Measurements from ENCODE around the gene SPN.
"Not testable (repeated sequence)": the region's sequence is repeated elsewhere in the genome, so short reads cannot be mapped to it uniquely, and the experiment has no call there.

Gene SPN

DNA sequence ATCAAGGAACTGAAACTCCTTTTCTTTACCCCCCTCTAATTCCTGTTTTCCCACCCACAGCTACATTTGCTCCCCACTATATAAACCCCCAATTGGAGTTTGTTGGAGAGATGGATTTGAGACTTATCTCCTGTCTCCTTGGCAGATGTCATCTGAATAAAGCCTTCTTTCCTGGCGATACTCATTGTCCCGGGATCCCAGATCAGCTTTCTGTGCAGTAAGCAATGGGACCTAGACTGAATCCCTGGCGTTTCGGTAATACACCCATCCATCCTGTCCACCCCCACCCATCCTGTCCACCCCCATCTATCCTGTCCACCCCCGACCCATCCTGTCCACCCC lies 38.1 kb downstream of the SPN start:
- no peak for DNase-seq (ENCODE audit: low read depth)

DNA sequence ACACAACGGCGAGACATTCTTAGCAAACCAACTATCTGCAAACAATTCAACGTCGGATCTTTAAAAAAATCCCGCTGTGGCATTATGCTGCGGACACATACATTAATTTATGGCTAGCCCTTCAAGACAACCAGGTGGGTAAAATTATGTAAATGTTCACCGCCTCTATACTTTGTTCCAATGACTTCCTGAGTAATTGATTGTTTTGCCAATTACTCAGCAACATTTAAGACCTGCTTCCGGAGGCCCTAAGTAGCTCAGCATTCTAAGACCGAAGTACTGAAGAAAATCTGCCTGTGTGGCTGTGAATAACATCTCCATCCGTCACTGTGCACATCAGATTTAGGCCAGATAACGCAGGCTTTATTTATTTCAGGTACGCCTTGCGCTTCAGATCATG lies 39.2 kb downstream of the SPN start:
- no peak for DNase-seq (ENCODE audit: low read depth)

DNA sequence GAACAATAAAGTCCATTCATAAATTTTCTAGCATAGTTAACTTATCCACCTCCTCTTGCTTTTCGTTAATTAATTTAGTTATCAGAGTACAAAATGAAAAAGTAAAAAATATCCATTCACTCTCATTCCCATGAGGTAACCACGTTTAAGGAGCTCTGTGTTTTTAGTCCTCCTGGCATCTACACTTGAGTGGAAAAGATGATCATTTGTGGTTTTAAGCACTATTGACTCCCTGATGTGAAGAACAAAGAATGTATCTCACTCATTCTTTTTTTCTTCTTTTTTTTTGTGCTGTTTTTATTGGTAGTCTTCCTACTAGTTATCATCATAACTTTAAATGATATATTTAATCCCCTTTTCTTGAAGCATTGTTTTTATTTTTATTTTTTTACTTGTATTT lies 42.0 kb downstream of the SPN start:
- DNase-seq (ENCODE audit: low read depth), result no peak

DNA sequence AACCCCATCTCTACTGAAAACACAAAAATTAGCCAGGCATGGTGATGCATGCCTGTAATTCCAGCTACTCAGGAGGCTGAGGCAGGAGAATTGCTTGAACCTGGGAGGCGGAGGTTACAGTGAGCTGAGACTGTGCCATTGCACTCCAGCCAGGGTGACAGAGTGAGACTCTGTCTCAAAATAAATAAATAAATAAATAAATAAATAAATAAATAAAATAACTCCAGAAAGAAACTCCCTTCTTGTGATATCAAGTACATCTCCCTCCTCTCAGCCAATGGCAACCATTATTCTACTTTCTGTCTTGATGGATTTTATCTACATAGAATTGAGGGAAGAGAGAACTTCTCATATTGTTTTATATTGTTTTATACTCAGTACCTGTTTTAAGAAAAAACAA lies 44.1 kb downstream of the SPN start:
- not testable (repeated sequence) for DNase-seq (ENCODE audit: low read depth)

DNA sequence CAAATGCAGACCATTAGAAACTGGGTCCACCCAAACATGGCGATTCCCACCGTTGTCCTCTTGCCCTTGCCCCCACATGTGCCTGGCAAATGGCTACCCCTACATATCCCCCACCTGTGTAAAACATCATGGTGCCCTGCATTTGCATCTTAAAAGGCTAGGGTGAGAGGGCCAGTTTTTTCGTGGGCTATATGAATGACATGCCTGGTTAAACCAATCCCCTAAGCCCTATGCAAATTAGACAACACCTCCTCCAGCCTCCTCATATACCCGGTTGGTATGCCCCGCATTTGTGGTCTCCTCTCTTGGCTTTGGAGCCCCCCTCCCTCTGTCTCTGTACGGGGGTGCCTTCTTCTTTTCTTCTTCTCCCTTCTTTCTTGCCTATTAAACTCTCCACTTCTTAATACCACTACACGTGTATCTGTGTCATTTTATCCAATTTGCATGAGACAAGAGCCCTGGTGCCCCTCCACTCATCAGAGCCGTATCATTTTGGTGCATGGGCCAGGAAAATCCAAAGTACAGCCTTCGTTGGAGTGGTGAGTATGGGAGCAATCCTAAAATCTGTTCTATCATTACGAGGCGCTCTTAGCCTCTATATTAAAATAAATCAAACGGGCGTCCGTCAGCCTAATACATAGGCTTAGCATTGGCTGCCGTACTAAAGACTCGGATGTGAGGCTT lies 46.0 kb downstream of the SPN start:
- no peak for DNase-seq (ENCODE audit: low read depth)

DNA sequence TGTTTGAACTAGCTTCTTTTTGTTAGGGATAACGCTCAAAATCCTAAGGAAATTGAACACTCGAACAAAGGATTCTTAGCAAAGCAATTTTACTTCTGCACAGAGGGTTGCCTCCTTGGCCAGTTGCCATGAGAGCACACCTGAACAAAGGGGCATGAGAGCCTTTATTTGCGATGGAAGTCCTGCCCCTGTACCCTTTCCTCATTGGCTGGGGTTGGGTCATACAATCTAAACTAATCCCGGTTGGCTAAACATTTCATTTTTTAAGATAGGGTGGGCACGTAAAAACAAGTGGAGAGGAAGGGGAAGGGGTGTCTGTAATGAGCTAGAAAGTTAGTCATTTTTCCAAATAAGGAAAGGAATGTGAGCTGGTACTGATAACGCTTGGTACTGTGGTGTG lies 46.6 kb downstream of the SPN start:
- DNase-seq (ENCODE audit: low read depth), result not testable (repeated sequence)

DNA sequence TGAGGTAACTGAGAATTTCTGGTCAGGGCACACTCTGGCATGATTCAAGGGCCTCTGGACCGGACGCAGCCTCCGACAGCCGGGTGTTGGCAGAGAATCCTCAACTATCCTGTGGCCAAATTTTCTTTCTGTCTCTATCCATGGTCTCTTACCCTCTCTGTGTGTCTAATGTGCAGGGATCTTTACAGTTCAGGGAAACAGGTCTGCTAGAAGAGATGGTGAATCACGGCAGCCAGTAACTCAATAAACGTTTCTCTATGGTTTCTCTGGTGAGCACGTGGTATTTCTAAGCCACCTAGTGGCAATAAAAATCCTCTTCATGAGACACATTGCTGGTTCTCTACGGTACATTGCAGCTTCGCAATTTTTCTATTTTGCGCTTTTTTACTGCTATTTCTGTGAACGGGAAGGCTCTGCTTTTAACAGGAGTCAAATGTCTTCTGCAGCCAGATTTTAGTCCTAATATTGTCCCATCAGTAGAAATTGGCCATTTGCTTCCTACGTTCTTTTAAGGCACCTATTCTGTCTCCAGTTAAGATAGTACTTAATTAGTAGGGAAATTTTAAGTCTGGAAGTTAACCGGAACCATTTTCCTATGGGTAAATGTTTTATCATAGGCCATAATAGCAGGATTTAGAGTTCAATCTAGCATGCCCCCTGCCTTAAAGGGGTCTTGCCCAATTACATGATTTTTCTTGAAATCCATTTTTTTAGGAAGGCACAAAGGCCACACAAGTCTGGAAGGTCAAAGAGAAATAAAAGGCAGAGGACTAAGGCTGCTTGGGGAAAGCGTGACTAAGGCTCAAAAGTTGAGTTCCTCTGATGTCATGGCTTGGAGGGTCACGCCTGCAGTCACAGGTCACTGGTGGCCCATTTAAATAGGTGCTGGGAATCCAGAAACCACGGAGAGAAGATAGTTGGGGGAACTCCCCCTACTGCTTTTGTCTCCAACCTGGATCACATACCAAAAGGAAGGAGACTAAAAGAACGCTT lies 47.5 kb downstream of the SPN start:
- DNase-seq (ENCODE audit: low read depth), result peak; percentile 21

DNA sequence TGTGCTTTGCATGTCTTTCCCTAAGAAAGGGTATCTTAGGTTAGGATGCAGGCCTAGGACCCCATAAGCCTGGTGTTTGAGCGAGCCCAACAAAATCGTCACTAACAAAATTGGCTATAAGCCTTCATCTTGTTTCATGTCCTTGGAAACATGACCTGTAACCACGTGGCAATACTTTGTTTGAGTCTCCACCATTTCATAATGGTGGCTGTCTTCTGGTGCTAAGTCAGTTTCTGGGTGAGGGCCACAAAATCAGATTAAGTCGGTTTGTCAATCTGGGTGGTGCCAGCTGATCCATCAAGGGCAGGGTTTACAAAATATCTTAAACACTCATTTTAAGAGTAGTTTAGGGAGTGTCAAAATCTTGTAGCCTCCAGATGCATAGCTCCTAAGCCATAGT lies 49.8 kb downstream of the SPN start:
- DNase-seq (ENCODE audit: low read depth), result no peak

DNA sequence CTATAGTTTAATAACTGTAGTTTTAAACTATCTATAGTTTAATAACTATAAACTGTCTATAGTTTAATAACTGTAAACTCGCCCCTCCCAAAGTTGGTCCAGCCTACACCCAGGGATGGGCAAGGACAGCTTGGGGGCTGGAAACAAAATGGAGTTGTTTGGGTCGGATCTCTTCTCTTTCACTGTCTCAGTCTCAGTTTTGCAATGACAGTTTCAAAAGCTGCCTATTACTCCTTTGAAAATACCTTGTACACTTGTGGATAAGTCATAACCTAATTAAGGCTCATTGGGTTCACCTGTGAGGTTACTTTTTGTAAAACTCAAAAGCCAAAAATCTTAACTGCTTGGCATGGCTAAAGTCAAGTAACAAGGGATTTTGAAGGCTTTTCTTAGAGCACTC lies 51.3 kb downstream of the SPN start:
- DNase-seq (ENCODE audit: low read depth), result no peak

DNA sequence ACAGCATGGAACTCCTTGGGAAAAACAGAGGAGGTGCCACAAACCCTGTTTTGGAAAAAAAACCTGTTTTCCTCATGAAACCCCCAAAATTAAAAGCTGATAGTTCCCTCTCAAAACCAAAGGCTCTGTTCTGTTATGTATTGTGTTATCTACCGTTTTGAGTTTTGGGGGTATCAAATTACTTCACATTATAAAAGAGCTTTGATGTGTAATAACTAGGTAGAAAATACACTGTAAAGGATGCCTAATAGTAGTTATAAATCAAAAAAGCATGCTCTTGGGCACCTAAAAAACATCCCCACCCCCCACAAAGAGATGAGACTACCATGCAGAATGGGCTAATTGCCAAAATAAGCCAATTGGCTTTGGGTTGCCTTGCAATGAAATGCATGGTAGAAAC lies 51.9 kb downstream of the SPN start:
- DNase-seq (ENCODE audit: low read depth), result no peak

DNA sequence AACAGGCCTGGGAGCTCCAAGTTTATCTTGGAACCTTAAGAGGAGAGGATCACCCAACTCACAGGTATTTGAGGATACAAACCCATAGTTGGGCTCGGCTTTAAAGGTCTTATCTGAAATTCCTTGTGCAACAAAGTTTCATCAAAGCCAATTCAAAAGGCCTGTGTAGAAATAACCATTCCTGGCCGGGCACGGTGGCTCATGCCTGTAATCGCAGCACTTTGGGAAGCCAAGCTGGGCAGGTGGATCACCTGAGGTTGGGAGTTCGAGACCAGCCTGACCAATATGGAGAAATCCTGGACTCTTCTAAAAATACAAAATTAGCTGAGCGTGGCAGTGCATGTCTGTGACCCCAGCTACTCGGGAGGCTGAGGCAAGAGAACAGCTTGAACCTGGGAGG lies 54.1 kb downstream of the SPN start:
- no peak for DNase-seq (ENCODE audit: low read depth)

DNA sequence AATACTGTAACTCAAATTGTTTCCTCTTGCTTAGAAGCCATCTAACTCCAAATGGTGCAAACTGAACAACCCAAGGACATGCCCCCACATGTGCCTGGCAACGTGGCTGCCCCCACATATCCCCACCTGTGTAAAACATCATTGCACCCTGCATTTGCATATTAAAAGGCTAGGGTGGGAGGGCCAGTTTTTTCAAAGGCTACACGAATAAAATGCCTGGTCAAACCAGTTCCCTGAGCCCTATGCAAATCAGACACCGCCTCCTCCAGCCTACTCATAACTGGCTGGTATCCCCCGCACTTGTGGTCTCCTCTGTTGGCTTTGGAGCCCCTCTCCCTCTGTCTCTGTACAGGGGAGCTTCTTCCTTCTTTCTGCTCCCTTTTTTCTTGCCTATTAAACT lies 56.0 kb downstream of the SPN start:
- no peak for DNase-seq (ENCODE audit: low read depth)
